ENCODE measurements around the gene ABCA3.

The ABCA3 gene

GRCh38 chr16:2357331-2357730, 16.8 kb upstream of the ABCA3 start:
- no peak for DNase-seq (ENCODE audit: low read depth in 1 of 2, low spot score in 1 of 2)

- no peak for DNase-seq (ENCODE audit: low read depth in 1 of 2, low spot score in 1 of 2)
These were observed 10.0 kb upstream of the ABCA3 start for GRCh38 chr16:2350500-2350899.

- no peak for DNase-seq (ENCODE audit: low read depth in 1 of 2, low spot score in 1 of 2)
These were observed 2.7 kb upstream of the ABCA3 start for GRCh38 chr16:2343211-2343610.

- DNase-seq (ENCODE audit: low read depth in 1 of 2, low spot score in 1 of 2) = no peak
These were observed 1.2 kb upstream of the ABCA3 start for GRCh38 chr16:2341456-2342447.

- DNase-seq (ENCODE audit: low read depth in 1 of 2, low spot score in 1 of 2) = peak in 1 of 2 donors; percentile 19
These were observed 725 bp downstream of the ABCA3 start for GRCh38 chr16:2339521-2340484.

- DNase-seq (ENCODE audit: low read depth in 1 of 2, low spot score in 1 of 2) = no peak
These were observed 2.9 kb downstream of the ABCA3 start for GRCh38 chr16:2337431-2338296.

- DNase-seq (ENCODE audit: low read depth in 1 of 2, low spot score in 1 of 2) = no peak
These were observed 5.1 kb downstream of the ABCA3 start for GRCh38 chr16:2335286-2335895.

- no peak for DNase-seq (ENCODE audit: low read depth in 1 of 2, low spot score in 1 of 2)
These were observed 6.7 kb downstream of the ABCA3 start for GRCh38 chr16:2333772-2334379.

GRCh38 chr16:2333231-2333630, 7.3 kb downstream of the ABCA3 start:
- DNase-seq (ENCODE audit: low read depth in 1 of 2, low spot score in 1 of 2) = no peak

GRCh38 chr16:2331931-2332267, 8.6 kb downstream of the ABCA3 start:
- no peak for DNase-seq (ENCODE audit: low read depth in 1 of 2, low spot score in 1 of 2)

- DNase-seq (ENCODE audit: low read depth in 1 of 2, low spot score in 1 of 2) = no peak
These were observed 9.2 kb downstream of the ABCA3 start for GRCh38 chr16:2331199-2331930.

GRCh38 chr16:2329532-2329931, 11.0 kb downstream of the ABCA3 start:
- DNase-seq (ENCODE audit: low read depth in 1 of 2, low spot score in 1 of 2) = no peak

GRCh38 chr16:2328428-2328827, 12.1 kb downstream of the ABCA3 start:
- no peak for DNase-seq (ENCODE audit: low read depth in 1 of 2, low spot score in 1 of 2)

- DNase-seq (ENCODE audit: low read depth in 1 of 2, low spot score in 1 of 2) = no peak
These were observed 14.3 kb downstream of the ABCA3 start for GRCh38 chr16:2326191-2326590.

- no peak for DNase-seq (ENCODE audit: low read depth in 1 of 2, low spot score in 1 of 2)
These were observed 14.7 kb downstream of the ABCA3 start for GRCh38 chr16:2325791-2326190.

GRCh38 chr16:2325181-2325580, 15.3 kb downstream of the ABCA3 start:
- DNase-seq (ENCODE audit: low read depth in 1 of 2, low spot score in 1 of 2) = no peak

GRCh38 chr16:2324296-2324859, 16.1 kb downstream of the ABCA3 start:
- no peak for DNase-seq (ENCODE audit: low read depth in 1 of 2, low spot score in 1 of 2)

- DNase-seq (ENCODE audit: low read depth in 1 of 2, low spot score in 1 of 2) = no peak
These were observed 16.8 kb downstream of the ABCA3 start for GRCh38 chr16:2323701-2324100.

- DNase-seq (ENCODE audit: low read depth in 1 of 2, low spot score in 1 of 2) = no peak
These were observed 20.9 kb downstream of the ABCA3 start for GRCh38 chr16:2319606-2320005.
